ENCODE results near the gene DGKZ. TPM values are rescaled to one million over a fixed set of nuclear protein-coding genes. Genes with fewer than 3 reads are reported as not detected.
A peak's percentile ranks its signal among the peaks of the same experiment; 100 is the strongest.

DGKZ gene
- total and polyA plus RNA-seq, 10 of the 15 experiments (the other 5 are each of a cell fraction or from before 2014, with no cell fraction given) = 0.50 to 78.4 (median 39.5) TPM

DNA sequence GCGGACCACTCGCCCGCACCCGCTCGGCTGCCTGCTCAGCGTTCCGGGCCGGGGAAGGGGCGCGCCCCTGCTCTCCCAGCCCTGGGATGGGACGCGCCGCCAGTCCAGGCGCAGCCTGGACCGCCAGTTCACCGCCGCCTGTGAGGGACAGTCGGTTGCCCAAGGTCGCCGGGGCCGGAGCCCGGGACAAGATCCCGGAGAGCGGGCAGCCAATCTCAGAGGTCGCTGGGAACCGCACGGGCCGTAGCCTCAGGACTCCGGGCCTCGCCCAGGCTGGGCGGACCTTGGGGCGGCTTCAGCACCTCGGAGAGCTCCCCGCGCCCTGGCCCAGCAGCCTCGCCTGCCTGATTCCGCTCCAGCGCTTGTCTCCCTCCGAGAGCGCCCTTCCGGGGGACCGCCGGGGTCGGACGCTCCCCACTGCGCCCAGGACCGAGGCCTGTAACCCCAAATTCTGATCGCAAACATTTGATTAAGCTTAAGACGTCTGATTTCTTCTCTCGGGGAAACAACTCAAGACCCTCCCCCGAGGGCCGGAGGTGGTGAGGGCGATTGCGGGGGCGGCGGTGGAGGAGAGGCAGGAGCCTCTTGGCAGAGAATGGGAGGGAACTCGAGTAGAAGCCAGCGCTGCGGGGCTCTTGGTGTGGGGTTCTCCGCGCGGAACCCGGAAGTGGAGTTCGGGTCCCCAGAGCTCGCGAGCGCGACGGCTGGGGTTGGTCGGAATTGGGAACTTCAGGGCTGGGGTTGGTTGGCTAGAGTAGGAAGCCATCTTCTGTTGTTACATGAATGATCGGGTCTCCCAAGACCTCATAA, 45.4 kb downstream of the DGKZ start (continued):
- TF ChIP-seq TCF3 (IDR thresholded peaks at IDR 0.05; ENCODE audit: borderline replicate concordance, insufficient read depth, low read depth, low read length) = 0 out of 2 replicates have a peak, but pooled peaks have one; percentile 27

DNA sequence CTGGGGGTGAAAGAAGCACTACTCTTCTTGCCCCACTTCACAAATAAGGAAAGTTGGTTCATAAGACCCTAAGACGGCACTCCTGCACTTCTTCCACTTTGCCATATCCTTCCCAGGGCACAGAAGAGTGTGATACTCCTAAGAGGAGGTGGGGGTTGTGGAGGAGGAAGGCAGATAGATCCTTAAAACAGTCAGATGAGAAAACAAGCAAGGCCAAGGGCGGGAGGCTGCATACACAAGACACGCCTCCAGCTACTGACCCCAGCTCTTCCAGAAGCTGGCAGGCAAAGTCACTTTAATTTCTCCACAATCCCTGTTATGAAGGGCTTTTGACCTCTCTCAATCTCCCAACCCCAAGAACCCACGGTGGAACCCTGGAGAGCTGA, 46.0 kb downstream of the DGKZ start:
- Histone ChIP-seq H3K27ac (ENCODE audit: control insufficient read depth, insufficient read depth) (no peak overlapping the region), H3K4me3 (no peak overlapping the region), H3K27me3 (replicated peaks in 1 of 2; ENCODE audit: control insufficient read depth in 2 of 2, insufficient read depth in 2 of 2, low read length in 1 of 2) (peaks cover 10 to 12% of the 10 kb centered on the region in 2 experiments), H3K9ac (ENCODE audit: control insufficient read depth, insufficient read depth, low read length) (no peak overlapping the region), H2AFZ (ENCODE audit: control insufficient read depth, low read depth, low read length) (no peak overlapping the region), H3K79me2 (ENCODE audit: control insufficient read depth, insufficient read depth, low read length) (no peaks in the 10 kb centered on the region), H4K20me1 (ENCODE audit: control insufficient read depth, insufficient read depth) (no peaks in the 10 kb centered on the region), H3K4me2 (ENCODE audit: control insufficient read depth, insufficient read depth) (0 out of 2 replicates have a peak overlapping the region, but pooled peaks have one; percentile 89), H3K36me3 (ENCODE audit: control insufficient read depth in 2 of 2, insufficient read depth in 2 of 2, low read length in 1 of 2) (peaks cover 0 to 13% of the 10 kb centered on the region in 2 experiments; a peak in 3 of 4 replicates), H3K9me3 (replicated peaks; ENCODE audit: control insufficient read depth, insufficient read depth, low read length) (no peaks in the 10 kb centered on the region), H3K4me1 (ENCODE audit: control insufficient read depth, insufficient read depth, low read length) (peaks cover 6% of the 10 kb centered on the region)
- ChIA-PET SMC1A (ENCODE audit: uncharacterized antibody, unreplicated experiment) (interaction anchor here (1.0 to 1.6 kb wide), 3 partner anchors 10 to 136 kb away, joined by 3 to 8 read pairs (median 3); no protein-coding TSS in a partner anchor), POLR2A (interaction anchor here (1.8 kb wide), 1 partner anchor 96 kb away, joined by 6 read pairs; no protein-coding TSS in a partner anchor), CTCF (interaction anchor here (0.5 to 6.7 kb wide), 8 partner anchors 21 to 224 kb away, joined by 3 to 94 read pairs (median 4); partner anchors contain the start of gene ATG13), RAD21 (ENCODE audit: unreplicated experiment) (interaction anchor here (1.0 to 2.1 kb wide), 8 partner anchors 32 to 307 kb away, joined by 3 to 10 read pairs (median 5); partner anchors contain the start of genes ARHGAP1 and ZNF408)
- TF ChIP-seq CHD4 (IDR thresholded peaks at IDR 0.05) = no peak
- TF ChIP-seq, protein P1, sequence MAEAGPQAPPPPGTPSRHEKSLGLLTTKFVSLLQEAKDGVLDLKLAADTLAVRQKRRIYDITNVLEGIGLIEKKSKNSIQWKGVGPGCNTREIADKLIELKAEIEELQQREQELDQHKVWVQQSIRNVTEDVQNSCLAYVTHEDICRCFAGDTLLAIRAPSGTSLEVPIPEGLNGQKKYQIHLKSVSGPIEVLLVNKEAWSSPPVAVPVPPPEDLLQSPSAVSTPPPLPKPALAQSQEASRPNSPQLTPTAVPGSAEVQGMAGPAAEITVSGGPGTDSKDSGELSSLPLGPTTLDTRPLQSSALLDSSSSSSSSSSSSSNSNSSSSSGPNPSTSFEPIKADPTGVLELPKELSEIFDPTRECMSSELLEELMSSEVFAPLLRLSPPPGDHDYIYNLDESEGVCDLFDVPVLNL (IDR thresholded peaks at IDR 0.05; ENCODE audit: low read depth, low read length) = no peak
- intact Hi-C loops (cut with micrococcal nuclease; ENCODE audit: unreplicated experiment) = no loop called here
- WGBS (ENCODE audit: insufficient coverage, insufficient replicate concordance, low lambda C conversion rate, missing lambda C conversion rate) = 61% methylated on average over 4 of the region's 4 CpGs
- DNase-seq (ENCODE audit: low read depth, low spot score) = no peak
- FAIRE-seq = no peak
- no TSS peak for BruUV-seq (replicated peaks)
- no peak for ATAC-seq
- in situ Hi-C loops (cut with MboI) = loop anchor here (10.0 kb wide), 1 partner anchor 142 kb away; no protein-coding TSS in a partner anchor

Data from GM12878 (cell line).